Stimulated activated naive CD4-positive, alpha-beta T cell (primary cell): ENCODE measurements around the gene CERCAM.
"Not testable (repeated sequence)": the region's sequence is repeated elsewhere in the genome, so short reads cannot be mapped to it uniquely, and the experiment has no call there.

Source experiments
- DNase-seq, 6 experiments: peaks; one replicate each; lab custom pipeline; 2025; lab: John Stamatoyannopoulos, UW

CERCAM gene

GRCh38 chr9:128393145-128393775, 27.4 kb upstream of the CERCAM start:
- no peak for DNase-seq

- no peak for DNase-seq
Measured at GRCh38 chr9:128393970-128394369, 26.7 kb upstream of the CERCAM start.

- DNase-seq = no peak
Measured at GRCh38 chr9:128394379-128395168, 26.1 kb upstream of the CERCAM start.

GRCh38 chr9:128396970-128397613, 23.6 kb upstream of the CERCAM start:
- DNase-seq = no peak

- no peak for DNase-seq
Measured at GRCh38 chr9:128397831-128398230, 22.8 kb upstream of the CERCAM start.

- no peak for DNase-seq
Measured at GRCh38 chr9:128399861-128400260, 20.8 kb upstream of the CERCAM start.

GRCh38 chr9:128404560-128404959, 16.1 kb upstream of the CERCAM start:
- no peak for DNase-seq

- no peak for DNase-seq
Measured at GRCh38 chr9:128405077-128405779, 15.4 kb upstream of the CERCAM start.

GRCh38 chr9:128405780-128406171, 14.9 kb upstream of the CERCAM start:
- DNase-seq = no peak

GRCh38 chr9:128406848-128407391, 13.7 kb upstream of the CERCAM start:
- DNase-seq = no peak

GRCh38 chr9:128408963-128409431, 11.7 kb upstream of the CERCAM start:
- no peak for DNase-seq

GRCh38 chr9:128409450-128409849, 11.2 kb upstream of the CERCAM start:
- no peak for DNase-seq

GRCh38 chr9:128409978-128410377, 10.7 kb upstream of the CERCAM start:
- no peak for DNase-seq

- DNase-seq = no peak
Measured at GRCh38 chr9:128411364-128412119, 9.1 kb upstream of the CERCAM start.

- DNase-seq = peak; percentile 8 to 37 (median 28)
Measured at GRCh38 chr9:128412120-128412790, 8.4 kb upstream of the CERCAM start.

- not testable (repeated sequence) for DNase-seq
Measured at GRCh38 chr9:128413728-128414127, 6.9 kb upstream of the CERCAM start.

GRCh38 chr9:128414461-128414860, 6.2 kb upstream of the CERCAM start:
- no peak for DNase-seq

GRCh38 chr9:128415281-128415680, 5.4 kb upstream of the CERCAM start:
- DNase-seq = no peak

- DNase-seq = no peak
Measured at GRCh38 chr9:128416014-128416413, 4.6 kb upstream of the CERCAM start.

- no peak for DNase-seq
Measured at GRCh38 chr9:128416432-128417019, 4.1 kb upstream of the CERCAM start.
